HEK293 (cell line): ENCODE measurements around the gene ABHD17A.

Source experiments
- BCL11A ChIP-seq: fragments of 450-650 bp; formaldehyde crosslinking; IDR thresholded peaks from 2 replicates; pipeline ENCODE4 v1.5.1; 2016; ENCODE audit warnings: low read depth, missing biosample characterization, missing genetic modification characterization
- CTCF ChIP-seq: fragments of 450-650 bp; formaldehyde crosslinking; IDR thresholded peaks from 2 replicates; pipeline ENCODE4 v1.5.1; 2016; ENCODE audit warnings: missing biosample characterization, missing genetic modification characterization
- GLIS1 ChIP-seq: fragments of 450-650 bp; formaldehyde crosslinking; IDR thresholded peaks from 2 replicates; pipeline ENCODE4 v1.5.1; 2016; ENCODE audit warnings: missing biosample characterization, missing genetic modification characterization
- INSM2 ChIP-seq: fragments of 450-650 bp; formaldehyde crosslinking; IDR thresholded peaks from 2 replicates; pipeline ENCODE4 v1.5.1; 2016; ENCODE audit warnings: missing biosample characterization, missing genetic modification characterization
- KLF10 ChIP-seq: fragments of 450-650 bp; IDR thresholded peaks from 2 replicates; pipeline ENCODE4 v1.5.1; 2018; ENCODE audit warnings: missing biosample characterization, mild to moderate bottlenecking, missing genetic modification characterization
- KLF16 ChIP-seq: fragments of 450-650 bp; formaldehyde crosslinking; IDR thresholded peaks from 2 replicates; pipeline ENCODE4 v1.5.1; 2017; ENCODE audit warnings: missing biosample characterization, missing genetic modification characterization
- KLF9 ChIP-seq: fragments of 450-650 bp; formaldehyde crosslinking; IDR thresholded peaks from 2 replicates; pipeline ENCODE4 v1.5.1; 2016; ENCODE audit warnings: missing biosample characterization, missing genetic modification characterization, low read depth
- MZF1 ChIP-seq: fragments of 450-650 bp; formaldehyde crosslinking; IDR thresholded peaks from 2 replicates; pipeline ENCODE4 v1.5.1; 2017; ENCODE audit warnings: missing biosample characterization, missing genetic modification characterization, borderline replicate concordance
- SALL2 ChIP-seq: fragments of 450-650 bp; formaldehyde crosslinking; IDR thresholded peaks from 2 replicates; pipeline ENCODE4 v1.5.0; 2017; ENCODE audit warnings: missing biosample characterization, mild to moderate bottlenecking, missing genetic modification characterization, borderline replicate concordance
- SP7 ChIP-seq: fragments of 450-650 bp; formaldehyde crosslinking; IDR thresholded peaks from 2 replicates; pipeline ENCODE4 v1.5.1; 2016; ENCODE audit warnings: missing biosample characterization, missing genetic modification characterization
- YY2 ChIP-seq: fragments of 450-650 bp; formaldehyde crosslinking; IDR thresholded peaks from 2 replicates; pipeline ENCODE4 v1.5.1; 2016; ENCODE audit warnings: missing biosample characterization, missing genetic modification characterization
- ZBTB10 ChIP-seq: fragments of 450-650 bp; formaldehyde crosslinking; IDR thresholded peaks from 2 replicates; pipeline ENCODE4 v1.5.1; 2016; ENCODE audit warnings: missing biosample characterization, missing genetic modification characterization
- ZEB2 ChIP-seq: fragments of 450-650 bp; formaldehyde crosslinking; IDR thresholded peaks from 2 replicates; pipeline ENCODE4 v1.5.1; 2016; ENCODE audit warnings: missing biosample characterization, missing genetic modification characterization
- ZFP37 ChIP-seq: fragments of 450-650 bp; formaldehyde crosslinking; IDR thresholded peaks from 2 replicates; pipeline ENCODE4 v1.5.1; 2016; ENCODE audit warnings: missing biosample characterization, missing genetic modification characterization
- ZFP69B ChIP-seq: fragments of 450-650 bp; formaldehyde crosslinking; IDR thresholded peaks from 2 replicates; pipeline ENCODE4 v1.5.1; 2016; ENCODE audit warnings: missing biosample characterization, missing genetic modification characterization
- ZNF10 ChIP-seq: fragments of 450-650 bp; formaldehyde crosslinking; IDR thresholded peaks from 2 replicates; pipeline ENCODE4 v1.5.1; 2017; ENCODE audit warnings: missing biosample characterization, missing genetic modification characterization
- ZNF121 ChIP-seq: fragments of 450-650 bp; formaldehyde crosslinking; IDR thresholded peaks from 2 replicates; pipeline ENCODE4 v1.5.1; 2016; ENCODE audit warnings: missing biosample characterization, missing genetic modification characterization
- ZNF18 ChIP-seq: fragments of 450-650 bp; formaldehyde crosslinking; IDR thresholded peaks from 2 replicates; pipeline ENCODE4 v1.5.1; 2016; ENCODE audit warnings: missing biosample characterization, missing genetic modification characterization
- ZNF2 ChIP-seq: fragments of 450-650 bp; formaldehyde crosslinking; IDR thresholded peaks from 2 replicates; pipeline ENCODE4 v1.5.1; 2016; ENCODE audit warnings: missing biosample characterization, missing genetic modification characterization
- ZNF24 ChIP-seq: fragments of 450-650 bp; formaldehyde crosslinking; IDR thresholded peaks from 2 replicates; pipeline ENCODE4 v1.5.1; 2016; ENCODE audit warnings: missing biosample characterization, missing genetic modification characterization
- ZNF302 ChIP-seq: fragments of 450-650 bp; formaldehyde crosslinking; IDR thresholded peaks from 2 replicates; pipeline ENCODE4 v1.5.1; 2016; ENCODE audit warnings: missing biosample characterization, missing genetic modification characterization, low read depth
- ZNF324 ChIP-seq: fragments of 450-650 bp; formaldehyde crosslinking; IDR thresholded peaks from 2 replicates; pipeline ENCODE4 v1.5.1; 2016; ENCODE audit warnings: missing biosample characterization, missing genetic modification characterization
- ZNF660 ChIP-seq: fragments of 450-650 bp; IDR thresholded peaks from 2 replicates; pipeline ENCODE4 v1.5.1; 2018; ENCODE audit warnings: missing biosample characterization, mild to moderate bottlenecking, missing genetic modification characterization
- ZNF76 ChIP-seq: fragments of 450-650 bp; formaldehyde crosslinking; IDR thresholded peaks from 2 replicates; pipeline ENCODE4; 2016; ENCODE audit warnings: low read depth, missing biosample characterization, missing genetic modification characterization, borderline replicate concordance
- ZXDB ChIP-seq: fragments of 450-650 bp; formaldehyde crosslinking; IDR thresholded peaks from 2 replicates; pipeline ENCODE4 v1.5.1; 2016; ENCODE audit warnings: missing biosample characterization, missing genetic modification characterization
- TF ChIP-seq, protein P1 (sequence below): fragments of 450-650 bp; formaldehyde crosslinking; IDR thresholded peaks from 2 replicates; pipeline ENCODE4 v1.5.1; 2017; ENCODE audit warnings: missing biosample characterization, missing genetic modification characterization
- TF ChIP-seq, protein P2 (sequence below): fragments of 450-650 bp; formaldehyde crosslinking; IDR thresholded peaks from 2 replicates; pipeline ENCODE4 v1.5.1; 2016; ENCODE audit warnings: missing biosample characterization, missing genetic modification characterization

The ABHD17A gene

DNA sequence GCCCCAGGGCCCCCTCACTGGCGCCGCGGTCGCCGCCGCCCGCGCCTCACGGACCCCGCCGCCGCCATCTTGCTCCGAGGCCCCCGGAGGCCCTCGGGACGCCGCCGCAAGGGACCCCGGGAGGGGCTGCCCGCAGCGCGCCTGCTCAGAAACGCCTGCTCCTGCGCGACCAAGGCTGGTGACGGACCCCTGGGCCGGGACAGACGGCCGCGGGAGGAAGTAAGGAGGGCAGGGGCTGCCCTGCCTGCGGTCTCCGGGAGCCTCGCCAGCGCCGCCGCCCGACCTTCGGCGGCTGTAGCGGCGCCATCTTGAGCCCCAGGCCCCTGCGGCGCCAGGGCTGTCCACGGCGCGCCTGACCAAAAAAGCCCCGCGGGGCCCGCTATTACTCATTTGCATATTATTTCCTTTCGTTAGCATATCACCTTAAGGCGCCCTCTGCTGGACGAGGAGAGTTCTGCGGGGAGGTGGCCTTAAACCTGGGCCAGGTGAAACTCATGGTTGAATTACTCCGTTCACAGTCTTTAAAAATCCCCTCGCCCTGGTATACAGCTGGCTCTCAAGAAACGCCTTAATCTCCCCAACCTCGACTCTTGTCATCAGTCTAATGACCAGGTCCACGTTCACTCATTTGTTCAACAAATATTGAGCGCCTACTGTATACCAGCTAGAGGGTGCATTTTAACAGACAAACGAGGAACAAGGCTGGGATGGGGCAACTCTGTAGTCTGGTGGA, 36.7 kb downstream of the ABHD17A start, which contains the start of gene REXO1 (continued):
- TF ChIP-seq YY2 (tag by site-specific recombination) (peak; percentile 99), KLF16 (tag by site-specific recombination) (peak; percentile 50; the same call in 1 of the 2 replicates), MZF1 (tag by site-specific recombination) (peak; percentile 71; the same call in 1 of the 2 replicates), ZXDB (tag by site-specific recombination) (peak; percentile 95), CTCF (peak; percentile 73), KLF10 (tag by site-specific recombination) (peak; percentile 61; the same call in 1 of the 2 replicates), ZNF302 (tag by site-specific recombination) (no peak), SP7 (tag by site-specific recombination) (peak; percentile 67; the same call in 1 of the 2 replicates), ZNF660 (tag by site-specific recombination) (peak; percentile 88), INSM2 (tag by site-specific recombination) (peak; percentile 65; the same call in 1 of the 2 replicates), ZNF324 (tag by site-specific recombination) (peak; percentile 56; the same call in 1 of the 2 replicates), ZEB2 (tag by site-specific recombination) (peak; percentile 96), ZNF76 (tag by site-specific recombination) (peak; percentile 97), ZNF18 (no peak), ZFP69B (tag by site-specific recombination) (peak; percentile 91), GLIS1 (tag by site-specific recombination) (peak; percentile 63), BCL11A (tag by site-specific recombination) (no peak), ZFP37 (tag by site-specific recombination) (peak; percentile 17; the same call in 1 of the 2 replicates), KLF9 (tag by site-specific recombination) (peak; percentile 44), ZNF121 (tag by site-specific recombination) (peak; percentile 35; the same call in 1 of the 2 replicates), ZNF24 (0 out of 2 replicates have a peak, but pooled peaks have one; percentile 62), ZNF10 (tag by site-specific recombination) (0 out of 2 replicates have a peak, but pooled peaks have one; percentile 9), SALL2 (tag by site-specific recombination) (no peak), ZNF2 (tag by site-specific recombination) (peak; percentile 64), ZBTB10 (tag by site-specific recombination) (0 out of 2 replicates have a peak, but pooled peaks have one; percentile 33)
- TF ChIP-seq, protein P1, sequence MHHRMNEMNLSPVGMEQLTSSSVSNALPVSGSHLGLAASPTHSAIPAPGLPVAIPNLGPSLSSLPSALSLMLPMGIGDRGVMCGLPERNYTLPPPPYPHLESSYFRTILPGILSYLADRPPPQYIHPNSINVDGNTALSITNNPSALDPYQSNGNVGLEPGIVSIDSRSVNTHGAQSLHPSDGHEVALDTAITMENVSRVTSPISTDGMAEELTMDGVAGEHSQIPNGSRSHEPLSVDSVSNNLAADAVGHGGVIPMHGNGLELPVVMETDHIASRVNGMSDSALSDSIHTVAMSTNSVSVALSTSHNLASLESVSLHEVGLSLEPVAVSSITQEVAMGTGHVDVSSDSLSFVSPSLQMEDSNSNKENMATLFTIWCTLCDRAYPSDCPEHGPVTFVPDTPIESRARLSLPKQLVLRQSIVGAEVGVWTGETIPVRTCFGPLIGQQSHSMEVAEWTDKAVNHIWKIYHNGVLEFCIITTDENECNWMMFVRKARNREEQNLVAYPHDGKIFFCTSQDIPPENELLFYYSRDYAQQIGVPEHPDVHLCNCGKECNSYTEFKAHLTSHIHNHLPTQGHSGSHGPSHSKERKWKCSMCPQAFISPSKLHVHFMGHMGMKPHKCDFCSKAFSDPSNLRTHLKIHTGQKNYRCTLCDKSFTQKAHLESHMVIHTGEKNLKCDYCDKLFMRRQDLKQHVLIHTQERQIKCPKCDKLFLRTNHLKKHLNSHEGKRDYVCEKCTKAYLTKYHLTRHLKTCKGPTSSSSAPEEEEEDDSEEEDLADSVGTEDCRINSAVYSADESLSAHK (tag by site-specific recombination), result 0 out of 2 replicates have a peak, but pooled peaks have one; percentile 9
- TF ChIP-seq, protein P2, sequence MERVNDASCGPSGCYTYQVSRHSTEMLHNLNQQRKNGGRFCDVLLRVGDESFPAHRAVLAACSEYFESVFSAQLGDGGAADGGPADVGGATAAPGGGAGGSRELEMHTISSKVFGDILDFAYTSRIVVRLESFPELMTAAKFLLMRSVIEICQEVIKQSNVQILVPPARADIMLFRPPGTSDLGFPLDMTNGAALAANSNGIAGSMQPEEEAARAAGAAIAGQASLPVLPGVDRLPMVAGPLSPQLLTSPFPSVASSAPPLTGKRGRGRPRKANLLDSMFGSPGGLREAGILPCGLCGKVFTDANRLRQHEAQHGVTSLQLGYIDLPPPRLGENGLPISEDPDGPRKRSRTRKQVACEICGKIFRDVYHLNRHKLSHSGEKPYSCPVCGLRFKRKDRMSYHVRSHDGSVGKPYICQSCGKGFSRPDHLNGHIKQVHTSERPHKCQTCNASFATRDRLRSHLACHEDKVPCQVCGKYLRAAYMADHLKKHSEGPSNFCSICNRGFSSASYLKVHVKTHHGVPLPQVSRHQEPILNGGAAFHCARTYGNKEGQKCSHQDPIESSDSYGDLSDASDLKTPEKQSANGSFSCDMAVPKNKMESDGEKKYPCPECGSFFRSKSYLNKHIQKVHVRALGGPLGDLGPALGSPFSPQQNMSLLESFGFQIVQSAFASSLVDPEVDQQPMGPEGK, result peak; percentile 65
